A549 (cell line): ENCODE measurements around the gene UBL7. TPM values are rescaled to one million over a fixed set of nuclear protein-coding genes. Genes with fewer than 3 reads are reported as not detected.

ENCODE experiments used
- ATAC-seq, 2 experiments: fragments of 200-7000 bp in 1 of 2; fragments of >200 bp in 1 of 2; cut with Nextera tagmentation in 1 of 2; cut with Tn5 transposase in 1 of 2; 3 replicates each; pipeline versions ENCODE4 v1.8.0 to v1.9.1; 2018 to 2020; ENCODE audit warnings: mild to moderate bottlenecking in 1 of 2, moderate library complexity in 1 of 2
- CTCF ChIA-PET: fragments of 300-600 bp; sonication (Branson Sonifier 250); formaldehyde crosslinking; extraction: SDS; loops from one replicate; lab custom pipeline; 2021; ENCODE audit warnings: antibody characterized with exemption, inconsistent platforms; lab: Yijun Ruan, JAX
- POLR2A ChIA-PET: fragments of 350-600 bp; formaldehyde crosslinking; extraction: SDS; loops from one replicate; lab custom pipeline; 2021; ENCODE audit warnings: antibody characterized with exemption, inconsistent platforms; lab: Yijun Ruan, JAX
- DNase-seq, 2 experiments: peaks; one replicate each; pipeline versions ENCODE4 v3.0.0 to v3.0.0-alpha.2; 2011 to 2016; ENCODE audit warnings: low read depth in 1 of 2, low spot score in 1 of 2
- FAIRE-seq: peaks from 2 replicates; lab custom pipeline; 2011; peaks lifted over from hg19 to GRCh38; lab: Jason Lieb, UNC
- H3K27ac ChIP-seq, 2 experiments: fragments of >200 bp; sonication (Bioruptor Twin); formaldehyde crosslinking; 3 replicates each; pipeline ENCODE4 v1.5.1; 2016 to 2017
- H3K4me1 ChIP-seq: fragments of >200 bp; sonication (Bioruptor Twin); formaldehyde crosslinking; 3 replicates; pipeline ENCODE4 v1.6.1; 2016
- H3K4me2 ChIP-seq: fragments of >200 bp; sonication (Bioruptor Twin); formaldehyde crosslinking; 3 replicates; pipeline ENCODE4 v1.6.1; 2016
- H3K4me3 ChIP-seq: fragments of >200 bp; sonication (Bioruptor Twin); formaldehyde crosslinking; 3 replicates; pipeline ENCODE4 v1.5.1; 2016
- H3K9me3 ChIP-seq: fragments of >200 bp; sonication (Bioruptor Twin); formaldehyde crosslinking; 3 replicates; pipeline ENCODE4 v1.6.1; 2016
- CHD2 ChIP-seq: fragments of 150-350 bp; IDR thresholded peaks from 2 replicates; pipeline ENCODE4 v1.6.1; 2014; ENCODE audit warnings: low read length; ENCODE audit not compliant: partially characterized antibody
- EP300 ChIP-seq, 2 experiments: fragments of >200 bp; sonication (Bioruptor Twin); formaldehyde crosslinking; IDR thresholded peaks; 2 replicates in 1 of 2; 3 replicates in 1 of 2; pipeline ENCODE4 v1.6.1; 2016 to 2017
- ESRRA ChIP-seq: fragments of 150-350 bp; IDR thresholded peaks from 2 replicates; pipeline ENCODE4 v1.6.1; 2014; ENCODE audit warnings: mild to moderate bottlenecking, low read length, borderline replicate concordance
- FOSL2 ChIP-seq, 2 experiments: fragments of 450-650 bp in 1 of 2; fragments of >200 bp in 1 of 2; sonication (Bioruptor Twin) in 1 of 2; formaldehyde crosslinking; IDR thresholded peaks; 2 replicates each; pipeline versions ENCODE4 v1.5.0 to v1.6.1; 2016 to 2020; ENCODE audit warnings: mild to moderate bottlenecking in 1 of 2, moderate library complexity in 1 of 2
- FOXS1 ChIP-seq: fragments of 250-450 bp; sonication (Bioruptor Pico); IDR thresholded peaks from 2 replicates; pipeline ENCODE4 v1.5.0; 2020; ENCODE audit warnings: mild to moderate bottlenecking, moderate library complexity
- GATA3 ChIP-seq: IDR thresholded peaks from 2 replicates; pipeline ENCODE4 v1.6.1; 2012; ENCODE audit warnings: borderline replicate concordance
- HDAC2 ChIP-seq: fragments of 200-600 bp; sonication (generic); IDR thresholded peaks from 2 replicates; pipeline ENCODE4 v1.6.1; 2016
- HES2 ChIP-seq: fragments of >200 bp; sonication (Bioruptor Twin); formaldehyde crosslinking; IDR thresholded peaks from 2 replicates; pipeline ENCODE4 v1.6.1; 2016
- HEYL ChIP-seq: fragments of 250-450 bp; sonication (Bioruptor Pico); IDR thresholded peaks from 2 replicates; pipeline ENCODE4 v1.8.0; 2021; ENCODE audit warnings: mild to moderate bottlenecking, moderate library complexity
- HMGXB4 ChIP-seq: fragments of 250-450 bp; sonication (Bioruptor Pico); IDR thresholded peaks from 2 replicates; pipeline ENCODE4 v1.5.0; 2021; ENCODE audit warnings: mild to moderate bottlenecking, moderate library complexity, borderline replicate concordance
- HOXA7 ChIP-seq: fragments of 250-450 bp; sonication (Bioruptor Pico); IDR thresholded peaks from 2 replicates; pipeline ENCODE4 v1.5.0; 2020; ENCODE audit warnings: mild to moderate bottlenecking, moderate library complexity
- JUN ChIP-seq, 2 experiments: fragments of >200 bp; sonication (Bioruptor Twin); formaldehyde crosslinking; IDR thresholded peaks; 2 replicates in 1 of 2; 3 replicates in 1 of 2; pipeline ENCODE4 v1.6.1; 2016 to 2017
- KDM1A ChIP-seq: fragments of 200-600 bp; sonication (generic); IDR thresholded peaks from 2 replicates; pipeline ENCODE4 v1.6.1; 2016; ENCODE audit warnings: low read depth, mild to moderate bottlenecking
- NFE2L2 ChIP-seq: fragments of 150-350 bp; conservative IDR thresholded peaks from 2 replicates; pipeline ENCODE4 v1.6.1; 2014; ENCODE audit warnings: low read length
- NR3C1 ChIP-seq: fragments of >200 bp; sonication (Bioruptor Twin); formaldehyde crosslinking; IDR thresholded peaks from 3 replicates; pipeline ENCODE4 v1.6.1; 2017
- POLR2AphosphoS2 ChIP-seq: conservative IDR thresholded peaks from 2 replicates; pipeline ENCODE4 v1.6.1; 2012; ENCODE audit warnings: low read length, improper control_type of control experiment, inconsistent platforms
- RARB ChIP-seq: fragments of 250-450 bp; sonication (Bioruptor Pico); IDR thresholded peaks from 2 replicates; pipeline ENCODE4 v1.8.0; 2021; ENCODE audit warnings: mild to moderate bottlenecking, moderate library complexity
- RCOR1 ChIP-seq: fragments of 150-350 bp; IDR thresholded peaks from 2 replicates; pipeline ENCODE4 v1.6.1; 2014; ENCODE audit warnings: antibody characterized with exemption, low read length, low read depth
- SMC3 ChIP-seq: fragments of >200 bp; sonication (Bioruptor Twin); formaldehyde crosslinking; IDR thresholded peaks from 3 replicates; pipeline ENCODE4 v1.6.1; 2018; ENCODE audit warnings: inconsistent platforms
- SREBF2 ChIP-seq: fragments of 450-650 bp; IDR thresholded peaks from 2 replicates; pipeline ENCODE4 v1.6.1; 2014; ENCODE audit warnings: mild to moderate bottlenecking, moderate library complexity
- USF2 ChIP-seq: fragments of 450-650 bp; IDR thresholded peaks from 2 replicates; pipeline ENCODE4 v1.6.1; 2014; ENCODE audit warnings: antibody characterized with exemption
- ZFP36 ChIP-seq: fragments of 450-650 bp; IDR thresholded peaks from 2 replicates; pipeline ENCODE4 v1.6.1; 2014; ENCODE audit warnings: borderline replicate concordance; ENCODE audit not compliant: partially characterized antibody
- ZSCAN20 ChIP-seq: fragments of 250-450 bp; sonication (Bioruptor Pico); IDR thresholded peaks from 2 replicates; pipeline ENCODE4 v1.8.0; 2022; ENCODE audit warnings: mild to moderate bottlenecking, moderate library complexity
- WGBS: methylation state at CpG from one replicate; pipeline ENCODE4 v1.1.6; 2017; ENCODE audit errors: missing lambda C conversion rate; 5-methylcytosine and 5-hydroxymethylcytosine counted together
- polyA plus RNA-seq, 4 experiments: library from polyadenylated mRNA; depleted of rRNA in 3 of 4; stranded (reverse); fragments of >200 nt; fragmentation: RNase III in 1 of 4; extraction: RNeasy Plus Mini Kit Qiagen cat#74134 plus additional on column Dnase treatment in 1 of 4; gene quantifications; 2 replicates in 3 of 4; 3 replicates in 1 of 4; pipeline ENCODE4 v1.2.3, GENCODE V29; 2011 to 2017
- TF ChIP-seq, protein P1 (sequence below): IDR thresholded peaks from 2 replicates; pipeline ENCODE4 v1.6.1; 2012

UBL7 gene
- polyA plus RNA-seq, 2 of the 4 experiments (the other 2 are of a cell fraction), result 32.6 to 48.5 TPM

GRCh38 chr15:74430510-74430951 lies 30.4 kb downstream of the UBL7 start:
- Histone ChIP-seq H3K4me2 (no peak overlapping the region), H3K27ac (no peak overlapping the region), H3K9me3 (no peaks in the 10 kb centered on the region), H3K4me1 (peaks cover 10% of the 10 kb centered on the region; the same call in 2 of the 3 replicates), H3K4me3 (no peak overlapping the region)
- TF ChIP-seq POLR2AphosphoS2 (no peak), HEYL (CRISPR knock-in tag) (no peak), ESRRA (no peak), HMGXB4 (no peak)
- TF ChIP-seq, protein P1, sequence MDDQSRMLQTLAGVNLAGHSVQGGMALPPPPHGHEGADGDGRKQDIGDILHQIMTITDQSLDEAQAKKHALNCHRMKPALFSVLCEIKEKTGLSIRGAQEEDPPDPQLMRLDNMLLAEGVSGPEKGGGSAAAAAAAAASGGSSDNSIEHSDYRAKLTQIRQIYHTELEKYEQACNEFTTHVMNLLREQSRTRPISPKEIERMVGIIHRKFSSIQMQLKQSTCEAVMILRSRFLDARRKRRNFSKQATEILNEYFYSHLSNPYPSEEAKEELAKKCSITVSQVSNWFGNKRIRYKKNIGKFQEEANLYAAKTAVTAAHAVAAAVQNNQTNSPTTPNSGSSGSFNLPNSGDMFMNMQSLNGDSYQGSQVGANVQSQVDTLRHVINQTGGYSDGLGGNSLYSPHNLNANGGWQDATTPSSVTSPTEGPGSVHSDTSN, result no peak
- WGBS, result 48% methylated on average over 5 of the region's 6 CpGs
- ChIA-PET POLR2A (no interaction called here), CTCF (interaction anchor here (1.0 to 36.0 kb wide), 4 partner anchors 9 to 52 kb away, joined by 3 to 681 read pairs (median 4); partner anchors contain the start of gene CYP11A1)
- FAIRE-seq (no peak), ATAC-seq (no peak), DNase-seq (no peak)

- Histone ChIP-seq H3K27ac (no peak overlapping the region), H3K4me1 (peaks cover 10% of the 10 kb centered on the region; the same call in 2 of the 3 replicates), H3K9me3 (no peaks in the 10 kb centered on the region), H3K4me2 (no peak overlapping the region), H3K4me3 (no peak overlapping the region)
- DNase-seq (no peak), FAIRE-seq (no peak), ATAC-seq (no peak)
- 75% methylated on average over 6 of the region's 6 CpGs for WGBS
- ChIA-PET POLR2A (no interaction called here), CTCF (interaction anchor here (1.2 to 36.0 kb wide), 2 partner anchors 27 to 52 kb away, joined by 3 to 681 read pairs; partner anchors contain the start of gene CYP11A1)
- TF ChIP-seq RARB (CRISPR knock-in tag), result no peak
- TF ChIP-seq ZFP36, result peak; percentile 67
Measured at GRCh38 chr15:74429781-74430400, 31.1 kb downstream of the UBL7 start.

GRCh38 chr15:74428970-74429780 lies 31.8 kb downstream of the UBL7 start:
- no peak overlapping the region for H3K4me2 ChIP-seq
- TF ChIP-seq HOXA7 (CRISPR knock-in tag) (no peak), FOSL2 (IDR thresholded peaks at IDR 0.05) (no peak), FOSL2 (CRISPR knock-in tag; IDR thresholded peaks at IDR 0.05) (no peak), JUN (IDR thresholded peaks at IDR 0.05) (no peak), SMC3 (no peak), HDAC2 (no peak), NFE2L2 (no peak), KDM1A (no peak), FOXS1 (CRISPR knock-in tag) (no peak), RCOR1 (no peak), HEYL (CRISPR knock-in tag) (no peak), HES2 (no peak), ZSCAN20 (CRISPR knock-in tag) (no peak), SREBF2 (no peak), EP300 (IDR thresholded peaks at IDR 0.05) (no peak), CHD2 (no peak), USF2 (no peak), ESRRA (no peak), NR3C1 (no peak), RARB (CRISPR knock-in tag) (no peak), GATA3 (no peak)
- WGBS, result 81% methylated on average over 10 of the region's 14 CpGs
- peaks cover 10% of the 10 kb centered on the region; the same call in 2 of the 3 replicates for H3K4me1 ChIP-seq
- ChIA-PET CTCF (interaction anchor here (0.8 to 36.0 kb wide), 5 partner anchors 9 to 51 kb away, joined by 3 to 681 read pairs (median 4); partner anchors contain the start of gene CYP11A1), POLR2A (no interaction called here)
- H3K9me3 ChIP-seq, result no peaks in the 10 kb centered on the region
- no peak for FAIRE-seq
- no peak overlapping the region for H3K27ac ChIP-seq
- DNase-seq, result no peak
- ATAC-seq, result no peak
- H3K4me3 ChIP-seq, result no peak overlapping the region
